Measurements from ENCODE around the gene PHYHD1. TPM values are rescaled to one million over a fixed set of nuclear protein-coding genes. Genes with fewer than 3 reads are reported as not detected.

Gene PHYHD1
- total RNA-seq, 1 donor from 2014 or later, result 1.0 TPM

DNA sequence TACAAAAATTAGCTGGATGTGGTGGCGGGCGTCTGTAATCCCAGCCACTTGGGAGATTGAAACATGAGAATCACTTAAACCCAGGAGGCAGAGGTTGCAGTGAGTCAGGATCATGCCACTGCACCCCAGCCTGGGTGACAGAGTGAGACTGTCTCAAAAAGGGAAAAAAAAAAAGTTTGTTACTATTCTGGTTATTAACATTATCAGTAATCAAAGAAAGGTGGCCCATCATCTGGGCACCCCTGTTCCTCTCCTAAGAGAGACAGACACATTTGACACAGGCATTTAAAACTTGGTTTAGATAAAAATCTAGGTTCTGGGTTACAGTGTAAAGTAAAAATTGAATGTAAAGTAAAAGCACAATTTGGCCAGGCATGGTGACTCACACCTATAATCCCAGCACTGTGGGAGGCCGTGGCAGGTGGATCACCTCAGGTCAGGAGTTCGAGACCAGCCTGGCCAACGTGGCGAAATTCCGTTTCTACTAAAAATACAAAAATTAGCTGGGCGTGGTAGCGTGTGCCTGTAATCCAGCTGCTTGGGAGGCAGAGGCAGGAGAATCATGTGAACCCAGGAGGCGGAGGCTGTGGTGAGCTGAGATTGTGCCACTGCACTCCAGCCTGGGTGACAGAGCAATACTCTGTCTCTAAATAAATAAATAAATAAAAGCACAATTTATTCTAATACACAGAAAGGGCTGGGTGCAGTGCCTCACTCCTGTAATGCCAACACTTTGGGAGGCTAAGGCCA lies 16.7 kb upstream of the PHYHD1 start:
- Mint-ChIP-seq H3K36me3 (ENCODE audit: low read depth) (peaks cover 26% of the 10 kb centered on the region), H3K4me3 (peak overlapping the region; percentile 5), H3K27ac (peak overlapping the region; percentile 96), H3K27me3 (ENCODE audit: insufficient read depth) (no peaks in the 10 kb centered on the region), H3K4me1 (ENCODE audit: low read depth) (peaks cover 55% of the 10 kb centered on the region), H3K9me3 (no peaks in the 10 kb centered on the region)
- intact Hi-C loops (cut with micrococcal nuclease), result loop anchor here (2.0 to 5.0 kb wide), 4 partner anchors 21 to 352 kb away; partner anchors contain the start of genes DOLPP1, SPTAN1 and ZER1
- no peak for DNase-seq (ENCODE audit: low spot score)

DNA sequence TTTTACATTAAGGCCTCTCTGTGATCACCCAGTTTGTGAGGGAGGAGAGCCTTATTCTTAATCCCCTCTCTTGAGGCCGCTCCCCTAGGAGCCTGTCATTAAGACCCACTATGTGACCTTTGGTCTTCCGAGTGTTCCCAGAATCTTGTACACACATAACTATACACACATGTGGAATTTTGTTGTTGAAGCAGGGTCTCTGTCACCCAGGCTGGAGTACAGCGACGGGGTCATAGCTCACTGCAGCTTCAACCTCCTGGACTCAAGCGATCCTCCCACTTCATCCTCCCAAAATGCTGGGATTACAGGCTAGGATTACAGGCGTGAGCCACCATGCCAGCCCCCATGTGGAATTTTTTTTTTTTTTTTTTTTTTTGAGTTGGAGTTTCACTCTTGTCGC lies 14.8 kb upstream of the PHYHD1 start:
- no peak for DNase-seq (ENCODE audit: low spot score)
- Mint-ChIP-seq H3K9me3 (no peaks in the 10 kb centered on the region), H3K27ac (no peak overlapping the region), H3K4me1 (ENCODE audit: low read depth) (peaks cover 62% of the 10 kb centered on the region), H3K27me3 (ENCODE audit: insufficient read depth) (no peaks in the 10 kb centered on the region), H3K4me3 (no peak overlapping the region), H3K36me3 (ENCODE audit: low read depth) (peaks cover 28% of the 10 kb centered on the region)
- intact Hi-C loops (cut with micrococcal nuclease), result no loop called here

DNA sequence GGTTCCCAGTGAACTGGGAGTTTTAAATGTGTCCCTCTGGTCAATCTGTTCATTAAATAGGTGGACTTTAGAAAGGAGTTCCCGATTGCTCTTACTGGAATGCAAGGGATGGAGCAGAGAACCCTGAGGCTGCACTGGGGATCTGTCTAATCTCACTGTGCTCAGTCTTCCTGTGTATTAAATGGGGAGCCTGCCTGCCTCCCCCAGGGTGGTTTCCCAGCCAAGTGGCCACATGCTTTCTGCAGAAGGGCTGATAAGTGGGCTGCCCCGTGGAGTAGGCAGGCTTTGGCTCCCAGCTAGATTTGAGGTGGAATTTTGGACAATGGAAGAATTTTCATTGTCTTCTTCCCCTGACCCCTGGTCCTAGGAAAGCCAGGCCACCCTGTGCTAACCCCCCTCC lies 14.0 kb upstream of the PHYHD1 start:
- no peak for DNase-seq (ENCODE audit: low spot score)
- Mint-ChIP-seq H3K4me3 (no peak overlapping the region), H3K36me3 (ENCODE audit: low read depth) (peaks cover 31% of the 10 kb centered on the region), H3K4me1 (ENCODE audit: low read depth) (peaks cover 66% of the 10 kb centered on the region), H3K27ac (peak overlapping the region; percentile 79), H3K27me3 (ENCODE audit: insufficient read depth) (no peaks in the 10 kb centered on the region), H3K9me3 (no peaks in the 10 kb centered on the region)
- intact Hi-C loops (cut with micrococcal nuclease), result no loop called here

DNA sequence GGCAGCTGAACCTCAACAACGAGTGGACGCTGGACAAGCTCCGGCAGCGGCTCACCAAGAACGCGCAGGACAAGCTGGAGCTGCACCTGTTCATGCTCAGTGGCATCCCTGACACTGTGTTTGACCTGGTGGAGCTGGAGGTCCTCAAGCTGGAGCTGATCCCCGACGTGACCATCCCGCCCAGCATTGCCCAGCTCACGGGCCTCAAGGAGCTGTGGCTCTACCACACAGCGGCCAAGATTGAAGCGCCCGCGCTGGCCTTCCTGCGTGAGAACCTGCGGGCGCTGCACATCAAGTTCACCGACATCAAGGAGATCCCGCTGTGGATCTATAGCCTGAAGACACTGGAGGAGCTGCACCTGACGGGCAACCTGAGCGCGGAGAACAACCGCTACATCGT lies 12.4 kb upstream of the PHYHD1 start:
- peaks cover 67% of the 10 kb centered on the region for H3K4me1 Mint-ChIP-seq (ENCODE audit: low read depth)
- intact Hi-C loops (cut with micrococcal nuclease), result no loop called here
- H3K36me3 Mint-ChIP-seq (ENCODE audit: low read depth), result peaks cover 39% of the 10 kb centered on the region

DNA sequence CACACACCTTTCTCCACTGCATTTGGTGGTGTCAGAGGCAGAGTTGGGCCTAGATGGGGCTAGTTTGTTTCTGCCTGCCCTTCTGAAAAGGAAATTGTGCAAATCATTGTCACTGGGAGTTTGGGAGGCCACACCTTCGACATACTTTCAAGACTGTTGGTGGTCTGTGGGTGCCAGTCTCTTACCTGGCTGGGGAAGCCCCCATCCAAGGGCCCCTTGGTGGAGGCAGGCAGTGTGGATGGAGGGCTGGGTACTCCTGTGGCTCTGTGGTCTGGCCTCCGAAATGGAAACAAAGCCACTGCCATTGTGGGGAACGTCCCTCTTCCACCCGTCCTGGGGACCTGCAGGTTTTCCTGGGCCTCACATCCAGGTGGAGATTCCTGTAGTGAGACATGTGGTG lies 10.9 kb upstream of the PHYHD1 start:
- peaks cover 41% of the 10 kb centered on the region for H3K36me3 Mint-ChIP-seq (ENCODE audit: low read depth)
- no peak overlapping the region for H3K4me3 Mint-ChIP-seq
- H3K9me3 Mint-ChIP-seq, result no peaks in the 10 kb centered on the region
- H3K27ac Mint-ChIP-seq, result peak overlapping the region; percentile 55
- no peak for DNase-seq (ENCODE audit: low spot score)
- H3K4me1 Mint-ChIP-seq (ENCODE audit: low read depth), result peaks cover 72% of the 10 kb centered on the region
- no peaks in the 10 kb centered on the region for H3K27me3 Mint-ChIP-seq (ENCODE audit: insufficient read depth)
- intact Hi-C loops (cut with micrococcal nuclease), result no loop called here

More for the DNA sequence above, 12.4 kb upstream of the PHYHD1 start:
- Mint-ChIP-seq H3K27me3 (ENCODE audit: insufficient read depth) (no peaks in the 10 kb centered on the region), H3K27ac (no peak overlapping the region), H3K9me3 (no peaks in the 10 kb centered on the region), H3K4me3 (no peak overlapping the region)
- DNase-seq (ENCODE audit: low spot score), result no peak

DNA sequence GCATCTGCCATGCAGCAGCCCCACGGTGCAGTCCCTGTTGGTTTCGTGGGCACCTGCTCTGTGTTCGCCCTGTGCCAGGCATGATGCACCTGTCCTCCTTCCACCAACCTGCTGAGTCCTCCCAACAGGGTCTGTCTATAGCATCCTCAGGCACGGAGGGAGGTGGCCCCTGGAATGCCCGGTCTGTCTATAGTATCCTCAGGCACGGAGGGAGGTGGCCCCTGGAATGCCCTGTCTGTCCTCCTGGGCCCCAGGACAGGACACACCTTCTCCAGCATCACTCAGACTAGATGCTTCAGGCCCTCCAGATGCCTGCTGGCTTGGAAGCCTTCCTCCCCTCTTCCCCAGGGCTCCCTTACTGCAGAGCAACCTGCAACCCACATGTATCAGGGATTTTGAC lies 9.9 kb upstream of the PHYHD1 start:
- H3K27ac Mint-ChIP-seq, result peak overlapping the region; percentile 61
- peaks cover 45% of the 10 kb centered on the region for H3K36me3 Mint-ChIP-seq (ENCODE audit: low read depth)
- H3K4me1 Mint-ChIP-seq (ENCODE audit: low read depth), result peaks cover 65% of the 10 kb centered on the region
- no peaks in the 10 kb centered on the region for H3K9me3 Mint-ChIP-seq
- no peaks in the 10 kb centered on the region for H3K27me3 Mint-ChIP-seq (ENCODE audit: insufficient read depth)
- intact Hi-C loops (cut with micrococcal nuclease), result no loop called here
- DNase-seq (ENCODE audit: low spot score), result no peak
- H3K4me3 Mint-ChIP-seq, result no peak overlapping the region

DNA sequence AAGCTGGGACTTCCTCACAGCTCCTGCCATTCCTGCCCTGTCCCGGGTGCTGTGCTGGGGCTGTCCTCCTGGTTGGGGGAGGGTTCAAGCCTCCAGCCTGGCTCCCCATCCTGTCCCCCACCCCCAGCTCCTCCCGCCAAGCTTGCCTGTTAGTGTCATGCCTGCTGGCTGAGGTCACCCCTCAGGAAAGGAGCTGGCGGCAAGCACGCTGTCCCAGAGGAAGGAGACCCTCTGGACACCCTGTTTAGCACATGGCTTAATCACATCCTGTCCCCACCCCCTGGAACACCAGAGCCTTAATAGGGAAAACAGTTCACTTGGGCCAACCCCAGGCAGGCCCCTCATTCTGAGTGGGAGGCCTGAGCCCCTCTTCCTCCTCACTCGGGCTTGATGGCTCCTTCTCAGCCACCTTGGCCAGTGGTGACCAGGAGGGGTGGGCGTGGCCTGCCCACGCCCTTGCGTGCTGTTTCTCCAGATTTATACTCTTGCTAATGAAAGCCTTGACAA lies 9.2 kb upstream of the PHYHD1 start:
- no peaks in the 10 kb centered on the region for H3K27me3 Mint-ChIP-seq (ENCODE audit: insufficient read depth)
- no peaks in the 10 kb centered on the region for H3K9me3 Mint-ChIP-seq
- H3K4me1 Mint-ChIP-seq (ENCODE audit: low read depth), result peaks cover 61% of the 10 kb centered on the region
- H3K36me3 Mint-ChIP-seq (ENCODE audit: low read depth), result peaks cover 47% of the 10 kb centered on the region
- no peak for DNase-seq (ENCODE audit: low spot score)
- no peak overlapping the region for H3K4me3 Mint-ChIP-seq
- H3K27ac Mint-ChIP-seq, result no peak overlapping the region
- intact Hi-C loops (cut with micrococcal nuclease), result loop anchor here (1.0 kb wide), 1 partner anchor 9 kb away; no protein-coding TSS in a partner anchor

DNA sequence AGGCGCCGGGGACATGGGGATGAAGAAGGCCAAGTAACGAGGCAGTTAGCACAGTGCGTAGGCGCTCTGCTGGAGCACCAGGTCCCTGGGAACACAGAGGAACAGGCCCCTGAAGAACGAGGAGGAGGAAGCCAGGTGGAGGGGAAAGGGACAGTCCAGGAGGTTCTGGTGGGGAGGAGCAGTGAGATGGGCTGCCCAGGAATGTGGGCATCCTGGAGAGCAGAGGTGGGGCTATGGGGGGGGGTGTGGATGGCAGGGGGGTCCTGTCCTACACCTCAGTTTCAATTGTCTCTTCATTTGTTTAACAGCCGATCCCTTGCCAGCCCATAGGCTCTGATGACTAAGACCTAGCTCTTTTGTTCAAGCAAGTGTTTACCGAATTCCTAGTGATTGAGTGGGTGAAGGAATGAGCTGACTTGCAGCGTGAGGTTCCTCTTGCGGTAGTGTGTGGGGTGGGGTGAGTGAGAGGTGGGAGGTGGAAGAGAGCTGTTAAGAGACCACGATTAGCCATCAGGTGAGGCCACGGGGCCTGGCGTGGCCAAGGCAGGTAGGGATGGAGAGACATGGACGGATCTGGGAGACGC lies 8.4 kb upstream of the PHYHD1 start:
- no peak for DNase-seq (ENCODE audit: low spot score)
- Mint-ChIP-seq H3K27me3 (ENCODE audit: insufficient read depth) (no peaks in the 10 kb centered on the region), H3K4me1 (ENCODE audit: low read depth) (peaks cover 58% of the 10 kb centered on the region), H3K9me3 (no peaks in the 10 kb centered on the region), H3K36me3 (ENCODE audit: low read depth) (peaks cover 48% of the 10 kb centered on the region), H3K4me3 (peak overlapping the region; percentile 66), H3K27ac (peak overlapping the region; percentile 93)
- intact Hi-C loops (cut with micrococcal nuclease), result loop anchor here (1.0 kb wide), 1 partner anchor 10 kb away; no protein-coding TSS in a partner anchor

DNA sequence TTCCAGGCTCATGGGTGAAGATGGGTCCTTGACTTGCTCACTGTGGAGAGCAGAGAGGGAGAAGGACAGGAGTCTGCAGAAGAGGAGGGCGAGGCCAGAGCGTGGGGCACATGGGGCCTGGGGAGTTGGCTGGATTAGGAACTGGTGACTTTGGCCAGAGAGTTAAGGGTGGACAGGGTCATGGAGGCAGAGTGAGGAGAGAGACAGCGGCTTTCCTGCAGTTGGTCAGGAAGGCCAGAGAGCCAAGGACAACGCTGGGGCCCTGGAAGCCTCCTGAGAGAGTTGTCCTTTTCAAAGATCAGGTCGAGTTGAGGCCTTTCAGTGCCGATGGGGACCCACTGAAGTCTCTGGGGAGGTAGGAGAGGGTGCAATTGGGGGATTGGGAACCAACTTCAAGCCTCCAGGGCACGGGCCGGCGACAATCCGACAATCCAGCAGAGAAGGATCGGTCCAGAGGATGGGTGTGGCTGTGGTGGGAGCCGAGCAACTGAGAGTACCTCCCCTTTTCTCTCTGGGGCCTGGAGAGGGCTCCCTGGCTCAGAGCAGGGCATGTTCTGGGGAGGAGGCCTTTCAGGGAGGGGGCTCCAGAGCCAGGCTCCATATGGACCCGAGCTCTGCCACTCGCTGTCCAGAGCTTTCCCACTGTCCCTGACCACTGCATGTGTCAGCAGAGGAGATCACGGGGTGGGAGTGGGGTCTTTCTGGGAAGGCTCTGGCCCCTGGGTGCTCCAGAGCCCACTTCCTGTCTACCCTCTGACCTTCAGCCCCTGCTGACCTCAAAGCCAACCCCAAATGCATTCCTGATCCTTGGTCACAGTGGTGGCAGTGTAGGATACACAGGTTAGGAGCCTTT lies 7.5 kb upstream of the PHYHD1 start:
- Mint-ChIP-seq H3K9me3 (no peaks in the 10 kb centered on the region), H3K27me3 (ENCODE audit: insufficient read depth) (no peaks in the 10 kb centered on the region), H3K27ac (peak overlapping the region; percentile 93), H3K4me3 (peak overlapping the region; percentile 66), H3K36me3 (ENCODE audit: low read depth) (peaks cover 48% of the 10 kb centered on the region), H3K4me1 (ENCODE audit: low read depth) (peaks cover 65% of the 10 kb centered on the region)
- intact Hi-C loops (cut with micrococcal nuclease), result no loop called here
- no peak for DNase-seq (ENCODE audit: low spot score)

DNA sequence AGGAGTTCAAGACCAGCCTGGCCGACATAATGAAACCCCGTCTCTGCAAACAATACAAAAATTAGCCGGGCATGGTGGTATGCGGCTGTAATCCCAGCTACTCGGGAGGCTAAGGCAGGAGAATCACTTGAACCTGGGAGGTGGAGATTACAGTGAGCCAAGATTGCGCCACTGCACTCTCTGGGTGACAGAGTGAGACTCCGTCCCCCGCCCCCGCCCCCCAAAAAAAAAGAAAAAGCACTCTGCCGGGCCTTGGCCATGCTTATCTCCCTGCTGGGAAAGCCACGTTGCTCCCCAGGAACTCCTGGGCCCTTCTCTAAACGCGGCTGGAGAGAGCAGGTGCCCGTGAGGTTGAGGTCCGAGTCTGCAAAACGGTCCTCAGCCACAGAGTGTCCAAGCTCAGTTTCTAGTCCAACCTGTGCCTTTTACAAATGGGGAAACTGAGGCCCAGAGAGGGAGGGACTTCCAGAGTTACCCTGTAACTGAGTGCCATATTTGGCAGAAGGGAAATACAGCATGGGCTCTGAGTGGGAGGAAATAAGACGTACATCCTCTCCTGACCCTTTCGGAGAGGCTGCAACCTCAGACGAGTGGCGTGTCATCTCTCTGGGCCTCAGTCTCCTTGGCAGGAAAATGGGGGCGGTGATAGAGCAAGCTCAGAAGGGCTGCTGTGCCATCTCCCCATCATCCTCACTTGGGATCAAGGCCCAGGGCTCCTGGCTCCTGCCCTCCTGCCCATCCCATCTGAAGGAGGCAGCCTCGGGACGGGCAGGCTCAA lies 6.6 kb upstream of the PHYHD1 start:
- intact Hi-C loops (cut with micrococcal nuclease), result no loop called here
- Mint-ChIP-seq H3K36me3 (ENCODE audit: low read depth) (peaks cover 44% of the 10 kb centered on the region), H3K27me3 (ENCODE audit: insufficient read depth) (no peaks in the 10 kb centered on the region), H3K27ac (peak overlapping the region; percentile 93), H3K4me3 (no peak overlapping the region), H3K4me1 (ENCODE audit: low read depth) (peaks cover 59% of the 10 kb centered on the region), H3K9me3 (no peaks in the 10 kb centered on the region)
- DNase-seq (ENCODE audit: low spot score), result no peak

DNA sequence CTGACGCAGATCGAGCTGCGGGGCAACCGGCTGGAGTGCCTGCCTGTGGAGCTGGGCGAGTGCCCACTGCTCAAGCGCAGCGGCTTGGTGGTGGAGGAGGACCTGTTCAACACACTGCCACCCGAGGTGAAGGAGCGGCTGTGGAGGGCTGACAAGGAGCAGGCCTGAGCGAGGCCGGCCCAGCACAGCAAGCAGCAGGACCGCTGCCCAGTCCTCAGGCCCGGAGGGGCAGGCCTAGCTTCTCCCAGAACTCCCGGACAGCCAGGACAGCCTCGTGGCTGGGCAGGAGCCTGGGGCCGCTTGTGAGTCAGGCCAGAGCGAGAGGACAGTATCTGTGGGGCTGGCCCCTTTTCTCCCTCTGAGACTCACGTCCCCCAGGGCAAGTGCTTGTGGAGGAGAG lies 4.6 kb upstream of the PHYHD1 start:
- Mint-ChIP-seq H3K4me3 (no peak overlapping the region), H3K27me3 (ENCODE audit: insufficient read depth) (no peaks in the 10 kb centered on the region), H3K27ac (peak overlapping the region; percentile 31), H3K4me1 (ENCODE audit: low read depth) (peaks cover 39% of the 10 kb centered on the region), H3K36me3 (ENCODE audit: low read depth) (peaks cover 38% of the 10 kb centered on the region), H3K9me3 (no peaks in the 10 kb centered on the region)
- DNase-seq (ENCODE audit: low spot score), result no peak
- intact Hi-C loops (cut with micrococcal nuclease), result no loop called here

DNA sequence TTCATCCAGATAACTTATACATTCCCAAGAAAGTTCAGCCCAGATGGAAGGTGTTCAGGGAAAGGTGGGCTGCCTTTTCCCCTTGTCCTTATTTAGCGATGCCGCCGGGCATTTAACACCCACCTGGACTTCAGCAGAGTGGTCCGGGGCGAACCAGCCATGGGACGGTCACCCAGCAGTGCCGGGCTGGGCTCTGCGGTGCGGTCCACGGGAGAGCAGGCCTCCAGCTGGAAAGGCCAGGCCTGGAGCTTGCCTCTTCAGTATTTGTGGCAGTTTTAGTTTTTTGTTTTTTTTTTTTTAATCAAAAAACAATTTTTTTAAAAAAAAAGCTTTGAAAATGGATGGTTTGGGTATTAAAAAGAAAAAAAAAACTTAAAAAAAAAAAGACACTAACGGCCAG lies 4.0 kb upstream of the PHYHD1 start:
- no peak for DNase-seq (ENCODE audit: low spot score)
- H3K27ac Mint-ChIP-seq, result peak overlapping the region; percentile 31
- H3K9me3 Mint-ChIP-seq, result no peaks in the 10 kb centered on the region
- intact Hi-C loops (cut with micrococcal nuclease), result no loop called here
- no peak overlapping the region for H3K4me3 Mint-ChIP-seq
- no peaks in the 10 kb centered on the region for H3K27me3 Mint-ChIP-seq (ENCODE audit: insufficient read depth)
- peaks cover 42% of the 10 kb centered on the region for H3K4me1 Mint-ChIP-seq (ENCODE audit: low read depth)
- peaks cover 38% of the 10 kb centered on the region for H3K36me3 Mint-ChIP-seq (ENCODE audit: low read depth)

Data from activated T-helper 1 cell treated with anti-CD3 and anti-CD28 coated beads, Interleukin-12 subunit alpha, Interleukin-12 subunit beta, Interleukin-2, Interleukin-4 antibody, amounts not matched to agents 30 ng/mL and 10 ng/mL and 1 ng/mL, durations not matched to agents 14 hours and 24 hours and 36 hours (primary cell).